ENCODE measurements around the gene CMYA5. TPM values are rescaled to one million over a fixed set of nuclear protein-coding genes. Genes with fewer than 3 reads are reported as not detected.
A peak's percentile ranks its signal among the peaks of the same experiment; 100 is the strongest.

The CMYA5 gene
- total RNA-seq (1 to 10 TPM; 1.0 to 5.9 TPM), polyA plus RNA-seq (1 to 10 TPM in 1 of 2 donors, under 1 TPM in 1; 0.61 to 3.3 TPM)
- long read RNA-seq, donor 1, partial matches to known transcripts, result 0 of 1 reads
- long read RNA-seq, donor 1, other reads (novel, unspliced or antisense), result 1 of 1 reads
- long read RNA-seq, donor 2, partial matches to known transcripts, result 2 of 2 reads
- long read RNA-seq, donor 2, other reads (novel, unspliced or antisense), result 0 of 2 reads

GRCh38 chr5:79689541-79690466 lies at the start of gene CMYA5:
Gene CMYA5 (plus strand): TSS chr5:79689836. CDS start chr5:79689908, 72 bp downstream.
- H3K27ac ChIP-seq (ENCODE audit: low read depth in 1 of 2, low read length in 2 of 2), result no peak within 1 kb of the TSS
- H3K4me3 ChIP-seq (ENCODE audit: low read length in 2 of 2), result peak within 1 kb of the TSS; percentile 24 to 29
- peak in 1 of 2 donors; percentile 78 for DNase-seq
- no peaks in the 10 kb centered on the region for H3K27me3 ChIP-seq (ENCODE audit: control insufficient read depth in 1 of 2, insufficient read depth in 2 of 2, low read length in 1 of 2)
- H3K4me1 ChIP-seq (ENCODE audit: control insufficient read depth in 1 of 2, insufficient read depth in 2 of 2, low read length in 2 of 2), result no peaks in the 10 kb centered on the region
- H3K36me3 ChIP-seq (ENCODE audit: control insufficient read depth in 1 of 2, insufficient read depth in 2 of 2, low read length in 1 of 2), result no peaks in the 10 kb centered on the region
- 9 to 11% methylated on average over 69 to 74 of the region's 74 CpGs for WGBS, 2 donors
- ATAC-seq (ENCODE audit: low FRiP score), result peak; percentile 73
- H3K9me3 ChIP-seq (ENCODE audit: control insufficient read depth, low read length), result no peaks in the 10 kb centered on the region
- intact Hi-C loops (cut with DNase I), result no loop called here

- no peak for ATAC-seq (ENCODE audit: low FRiP score)
- WGBS, 2 donors, result 54 to 64% methylated on average over 4 of the region's 4 CpGs
- intact Hi-C loops (cut with DNase I), result no loop called here
- no peaks in the 10 kb centered on the region for H3K27me3 ChIP-seq (ENCODE audit: control insufficient read depth in 1 of 2, insufficient read depth in 2 of 2, low read length in 1 of 2)
- no peaks in the 10 kb centered on the region for H3K4me1 ChIP-seq (ENCODE audit: control insufficient read depth in 1 of 2, insufficient read depth in 2 of 2, low read length in 2 of 2)
- peaks cover 0 to 2% of the 10 kb centered on the region in 2 donors for H3K36me3 ChIP-seq (ENCODE audit: control insufficient read depth in 1 of 2, insufficient read depth in 2 of 2, low read length in 1 of 2)
- no peak overlapping the region for H3K4me3 ChIP-seq (ENCODE audit: low read length in 2 of 2)
- DNase-seq, result no peak
- H3K9me3 ChIP-seq (ENCODE audit: control insufficient read depth, low read length), result no peaks in the 10 kb centered on the region
- no peak overlapping the region for H3K27ac ChIP-seq (ENCODE audit: low read depth in 1 of 2, low read length in 2 of 2)
These were observed 49.0 kb upstream of the CMYA5 start for GRCh38 chr5:79640571-79641055.

- Histone ChIP-seq H3K36me3 (ENCODE audit: control insufficient read depth in 1 of 2, insufficient read depth in 2 of 2, low read length in 1 of 2) (peaks cover 0 to 2% of the 10 kb centered on the region in 2 donors), H3K27ac (ENCODE audit: low read depth in 1 of 2, low read length in 2 of 2) (no peak overlapping the region), H3K27me3 (ENCODE audit: control insufficient read depth in 1 of 2, insufficient read depth in 2 of 2, low read length in 1 of 2) (no peaks in the 10 kb centered on the region), H3K4me3 (ENCODE audit: low read length in 2 of 2) (no peak overlapping the region), H3K4me1 (ENCODE audit: control insufficient read depth in 1 of 2, insufficient read depth in 2 of 2, low read length in 2 of 2) (no peaks in the 10 kb centered on the region), H3K9me3 (ENCODE audit: control insufficient read depth, low read length) (no peaks in the 10 kb centered on the region)
- intact Hi-C loops (cut with DNase I), result no loop called here
- WGBS, 2 donors, result 76 to 82% methylated on average over 1 of the region's 1 CpG
- no peak for DNase-seq
- ATAC-seq (ENCODE audit: low FRiP score), result no peak
These were observed 48.2 kb upstream of the CMYA5 start for GRCh38 chr5:79641414-79641813.

GRCh38 chr5:79642210-79642609 lies 47.4 kb upstream of the CMYA5 start:
- DNase-seq, result no peak
- no peak overlapping the region for H3K27ac ChIP-seq (ENCODE audit: low read depth in 1 of 2, low read length in 2 of 2)
- H3K27me3 ChIP-seq (ENCODE audit: control insufficient read depth in 1 of 2, insufficient read depth in 2 of 2, low read length in 1 of 2), result no peaks in the 10 kb centered on the region
- no peaks in the 10 kb centered on the region for H3K4me1 ChIP-seq (ENCODE audit: control insufficient read depth in 1 of 2, insufficient read depth in 2 of 2, low read length in 2 of 2)
- intact Hi-C loops (cut with DNase I), result no loop called here
- no peak overlapping the region for H3K4me3 ChIP-seq (ENCODE audit: low read length in 2 of 2)
- H3K9me3 ChIP-seq (ENCODE audit: control insufficient read depth, low read length), result no peaks in the 10 kb centered on the region
- 47 to 54% methylated on average over 1 of the region's 1 CpG for WGBS, 2 donors
- H3K36me3 ChIP-seq (ENCODE audit: control insufficient read depth in 1 of 2, insufficient read depth in 2 of 2, low read length in 1 of 2), result peaks cover 3 to 5% of the 10 kb centered on the region in 2 donors
- ATAC-seq (ENCODE audit: low FRiP score), result no peak

- no peak overlapping the region for H3K4me3 ChIP-seq (ENCODE audit: low read length in 2 of 2)
- no peaks in the 10 kb centered on the region for H3K27me3 ChIP-seq (ENCODE audit: control insufficient read depth in 1 of 2, insufficient read depth in 2 of 2, low read length in 1 of 2)
- no peaks in the 10 kb centered on the region for H3K4me1 ChIP-seq (ENCODE audit: control insufficient read depth in 1 of 2, insufficient read depth in 2 of 2, low read length in 2 of 2)
- ATAC-seq (ENCODE audit: low FRiP score) (no peak), DNase-seq (no peak)
- H3K9me3 ChIP-seq (ENCODE audit: control insufficient read depth, low read length), result no peaks in the 10 kb centered on the region
- intact Hi-C loops (cut with DNase I), result no loop called here
- no peak overlapping the region for H3K27ac ChIP-seq (ENCODE audit: low read depth in 1 of 2, low read length in 2 of 2)
- WGBS, 2 donors, result 97 to 98% methylated on average over 6 of the region's 6 CpGs
- peaks cover 2 to 4% of the 10 kb centered on the region in 2 donors for H3K36me3 ChIP-seq (ENCODE audit: control insufficient read depth in 1 of 2, insufficient read depth in 2 of 2, low read length in 1 of 2)
These were observed 35.8 kb upstream of the CMYA5 start for GRCh38 chr5:79653843-79654242.

- DNase-seq (no peak), ATAC-seq (ENCODE audit: low FRiP score) (no peak)
- Histone ChIP-seq H3K27me3 (ENCODE audit: control insufficient read depth in 1 of 2, insufficient read depth in 2 of 2, low read length in 1 of 2) (no peaks in the 10 kb centered on the region), H3K27ac (ENCODE audit: low read depth in 1 of 2, low read length in 2 of 2) (no peak overlapping the region), H3K4me1 (ENCODE audit: control insufficient read depth in 1 of 2, insufficient read depth in 2 of 2, low read length in 2 of 2) (no peaks in the 10 kb centered on the region), H3K4me3 (ENCODE audit: low read length in 2 of 2) (no peak overlapping the region), H3K36me3 (ENCODE audit: control insufficient read depth in 1 of 2, insufficient read depth in 2 of 2, low read length in 1 of 2) (peaks cover 2 to 9% of the 10 kb centered on the region in 2 donors), H3K9me3 (ENCODE audit: control insufficient read depth, low read length) (no peaks in the 10 kb centered on the region)
- WGBS, 2 donors, result 95 to 97% methylated on average over 3 of the region's 3 CpGs
- intact Hi-C loops (cut with DNase I), result no loop called here
These were observed 26.4 kb upstream of the CMYA5 start for GRCh38 chr5:79663212-79663611.

- intact Hi-C loops (cut with DNase I), result no loop called here
- H3K27ac ChIP-seq (ENCODE audit: low read depth in 1 of 2, low read length in 2 of 2), result no peak overlapping the region
- ATAC-seq (ENCODE audit: low FRiP score) (no peak), DNase-seq (no peak)
- WGBS, 2 donors, result 91 to 93% methylated on average over 3 of the region's 3 CpGs
- no peaks in the 10 kb centered on the region for H3K9me3 ChIP-seq (ENCODE audit: control insufficient read depth, low read length)
- H3K36me3 ChIP-seq (ENCODE audit: control insufficient read depth in 1 of 2, insufficient read depth in 2 of 2, low read length in 1 of 2), result peaks cover 0 to 2% of the 10 kb centered on the region in 2 donors
- no peaks in the 10 kb centered on the region for H3K27me3 ChIP-seq (ENCODE audit: control insufficient read depth in 1 of 2, insufficient read depth in 2 of 2, low read length in 1 of 2)
- no peaks in the 10 kb centered on the region for H3K4me1 ChIP-seq (ENCODE audit: control insufficient read depth in 1 of 2, insufficient read depth in 2 of 2, low read length in 2 of 2)
- H3K4me3 ChIP-seq (ENCODE audit: low read length in 2 of 2), result no peak overlapping the region
These were observed 22.9 kb upstream of the CMYA5 start for GRCh38 chr5:79666758-79667157.

- intact Hi-C loops (cut with DNase I), result no loop called here
- Histone ChIP-seq H3K36me3 (ENCODE audit: control insufficient read depth in 1 of 2, insufficient read depth in 2 of 2, low read length in 1 of 2) (peaks cover 0 to 2% of the 10 kb centered on the region in 2 donors), H3K27ac (ENCODE audit: low read depth in 1 of 2, low read length in 2 of 2) (no peak overlapping the region), H3K4me1 (ENCODE audit: control insufficient read depth in 1 of 2, insufficient read depth in 2 of 2, low read length in 2 of 2) (no peaks in the 10 kb centered on the region), H3K9me3 (ENCODE audit: control insufficient read depth, low read length) (no peaks in the 10 kb centered on the region), H3K4me3 (ENCODE audit: low read length in 2 of 2) (no peak overlapping the region), H3K27me3 (ENCODE audit: control insufficient read depth in 1 of 2, insufficient read depth in 2 of 2, low read length in 1 of 2) (no peaks in the 10 kb centered on the region)
- no peak for DNase-seq
- no peak for ATAC-seq (ENCODE audit: low FRiP score)
- WGBS, 2 donors, result 94 to 100% methylated on average over 2 of the region's 2 CpGs
These were observed 17.2 kb upstream of the CMYA5 start for GRCh38 chr5:79672392-79672791.

All from aorta (tissue), 5 donors.